Measurements from ENCODE around the gene PDZD2.
"Not testable (repeated sequence)": the region's sequence is repeated elsewhere in the genome, so short reads cannot be mapped to it uniquely, and the experiment has no call there.

Gene PDZD2

GRCh38 chr5:31726952-31727351 is 88.0 kb downstream of the PDZD2 start:
- no peak overlapping the region for H3K27ac ChIP-seq (ENCODE audit: low read length)
- H3K4me3 ChIP-seq (ENCODE audit: low read length) = no peak overlapping the region
- no peak overlapping the region for H3K4me2 ChIP-seq (ENCODE audit: low read depth, low read length)
- DNase-seq = no peak
- no peak overlapping the region for H2AFZ ChIP-seq (ENCODE audit: low read length)
- H3K27me3 ChIP-seq (replicated peaks; ENCODE audit: insufficient read depth, low read length) = no peaks in the 10 kb centered on the region
- H3K79me2 ChIP-seq (ENCODE audit: low read length) = no peaks in the 10 kb centered on the region
- H4K20me1 ChIP-seq (ENCODE audit: insufficient read depth, low read length) = no peaks in the 10 kb centered on the region
- TF ChIP-seq CTCF (IDR thresholded peaks at IDR 0.05; ENCODE audit: low read length) (no peak), EZH2phosphoT487 (IDR thresholded peaks at IDR 0.05; ENCODE audit: low read length) (no peak), EZH2 (optimal IDR thresholded peaks at IDR 0.05; ENCODE audit: low read depth, low read length) (no peak)
- H3K4me1 ChIP-seq (ENCODE audit: low read length) = no peaks in the 10 kb centered on the region
- no peak overlapping the region for H3K9ac ChIP-seq (ENCODE audit: low read length)
- no peaks in the 10 kb centered on the region for H3K9me3 ChIP-seq (replicated peaks; ENCODE audit: insufficient read depth, low read length)
- no peaks in the 10 kb centered on the region for H3K9me2 ChIP-seq (replicated peaks; ENCODE audit: insufficient read depth, low read length)
- no peaks in the 10 kb centered on the region for H3K36me3 ChIP-seq (replicated peaks; ENCODE audit: insufficient read depth, low read length)
- H3F3A ChIP-seq (ENCODE audit: insufficient read depth, low read length) = no peaks in the 10 kb centered on the region

- H3K4me3 ChIP-seq (ENCODE audit: low read length) = no peak overlapping the region
- no peaks in the 10 kb centered on the region for H3F3A ChIP-seq (ENCODE audit: insufficient read depth, low read length)
- no peaks in the 10 kb centered on the region for H3K27me3 ChIP-seq (replicated peaks; ENCODE audit: insufficient read depth, low read length)
- H4K20me1 ChIP-seq (ENCODE audit: insufficient read depth, low read length) = no peaks in the 10 kb centered on the region
- no peaks in the 10 kb centered on the region for H3K9me3 ChIP-seq (replicated peaks; ENCODE audit: insufficient read depth, low read length)
- H3K4me2 ChIP-seq (ENCODE audit: low read depth, low read length) = no peak overlapping the region
- H3K27ac ChIP-seq (ENCODE audit: low read length) = no peak overlapping the region
- no peaks in the 10 kb centered on the region for H3K4me1 ChIP-seq (ENCODE audit: low read length)
- H3K9me2 ChIP-seq (replicated peaks; ENCODE audit: insufficient read depth, low read length) = no peaks in the 10 kb centered on the region
- no peak for DNase-seq
- no peak overlapping the region for H2AFZ ChIP-seq (ENCODE audit: low read length)
- TF ChIP-seq EZH2phosphoT487 (IDR thresholded peaks at IDR 0.05; ENCODE audit: low read length) (no peak), CTCF (IDR thresholded peaks at IDR 0.05; ENCODE audit: low read length) (no peak), EZH2 (optimal IDR thresholded peaks at IDR 0.05; ENCODE audit: low read depth, low read length) (no peak)
- H3K9ac ChIP-seq (ENCODE audit: low read length) = no peak overlapping the region
- H3K79me2 ChIP-seq (ENCODE audit: low read length) = no peaks in the 10 kb centered on the region
- H3K36me3 ChIP-seq (replicated peaks; ENCODE audit: insufficient read depth, low read length) = no peaks in the 10 kb centered on the region
Measured at GRCh38 chr5:31728039-31728438, 89.1 kb downstream of the PDZD2 start.

- DNase-seq; H3K4me2 ChIP-seq (ENCODE audit: low read depth, low read length); H3F3A ChIP-seq (ENCODE audit: insufficient read depth, low read length); H3K9me2 ChIP-seq (replicated peaks; ENCODE audit: insufficient read depth, low read length); H3K9me3 ChIP-seq (replicated peaks; ENCODE audit: insufficient read depth, low read length); H4K20me1 ChIP-seq (ENCODE audit: insufficient read depth, low read length); H3K27me3 ChIP-seq (replicated peaks; ENCODE audit: insufficient read depth, low read length); H3K4me1 ChIP-seq (ENCODE audit: low read length); H3K9ac ChIP-seq (ENCODE audit: low read length); H3K36me3 ChIP-seq (replicated peaks; ENCODE audit: insufficient read depth, low read length); H3K79me2 ChIP-seq (ENCODE audit: low read length); H3K4me3 ChIP-seq (ENCODE audit: low read length); H2AFZ ChIP-seq (ENCODE audit: low read length); H3K27ac ChIP-seq (ENCODE audit: low read length): not testable (repeated sequence)
Measured at GRCh38 chr5:31728806-31729205, 89.9 kb downstream of the PDZD2 start.

- Histone ChIP-seq H3K4me3 (ENCODE audit: low read length) (no peak overlapping the region), H3K9ac (ENCODE audit: low read length) (no peak overlapping the region)
Measured at GRCh38 chr5:31730139-31730538, 91.2 kb downstream of the PDZD2 start.

More at GRCh38 chr5:31730139-31730538, 91.2 kb downstream of the PDZD2 start:
- Histone ChIP-seq H4K20me1 (ENCODE audit: insufficient read depth, low read length) (no peaks in the 10 kb centered on the region), H3K27me3 (replicated peaks; ENCODE audit: insufficient read depth, low read length) (no peaks in the 10 kb centered on the region), H3K9me3 (replicated peaks; ENCODE audit: insufficient read depth, low read length) (no peaks in the 10 kb centered on the region), H3F3A (ENCODE audit: insufficient read depth, low read length) (no peaks in the 10 kb centered on the region), H3K79me2 (ENCODE audit: low read length) (no peaks in the 10 kb centered on the region), H2AFZ (ENCODE audit: low read length) (no peak overlapping the region), H3K36me3 (replicated peaks; ENCODE audit: insufficient read depth, low read length) (no peaks in the 10 kb centered on the region), H3K9me2 (replicated peaks; ENCODE audit: insufficient read depth, low read length) (no peaks in the 10 kb centered on the region), H3K27ac (ENCODE audit: low read length) (no peak overlapping the region), H3K4me2 (ENCODE audit: low read depth, low read length) (no peak overlapping the region), H3K4me1 (ENCODE audit: low read length) (no peaks in the 10 kb centered on the region)
- TF ChIP-seq EZH2 (optimal IDR thresholded peaks at IDR 0.05; ENCODE audit: low read depth, low read length) (no peak), CTCF (IDR thresholded peaks at IDR 0.05; ENCODE audit: low read length) (no peak), EZH2phosphoT487 (IDR thresholded peaks at IDR 0.05; ENCODE audit: low read length) (no peak)
- no peak for DNase-seq

Measured in MM.1S (cell line).